HG02938 (cell line): ENCODE results near the gene ARSB.
A peak's percentile ranks its signal among the peaks of the same experiment; 100 is the strongest.
"Not testable (repeated sequence)": the region's sequence is repeated elsewhere in the genome, so short reads cannot be mapped to it uniquely, and the experiment has no call there.

ENCODE experiments used
- ATAC-seq: cut with Tn5 transposase; IDR thresholded peaks from one replicate; pipeline ENCODE4 v1.9.1; 2021; ENCODE audit warnings: mild to moderate bottlenecking, moderate library complexity; ENCODE audit not compliant: unreplicated experiment

Gene ARSB

GRCh38 chr5:78997090-78997489 lies 12.0 kb upstream of the ARSB start:
- no peak for ATAC-seq

DNA sequence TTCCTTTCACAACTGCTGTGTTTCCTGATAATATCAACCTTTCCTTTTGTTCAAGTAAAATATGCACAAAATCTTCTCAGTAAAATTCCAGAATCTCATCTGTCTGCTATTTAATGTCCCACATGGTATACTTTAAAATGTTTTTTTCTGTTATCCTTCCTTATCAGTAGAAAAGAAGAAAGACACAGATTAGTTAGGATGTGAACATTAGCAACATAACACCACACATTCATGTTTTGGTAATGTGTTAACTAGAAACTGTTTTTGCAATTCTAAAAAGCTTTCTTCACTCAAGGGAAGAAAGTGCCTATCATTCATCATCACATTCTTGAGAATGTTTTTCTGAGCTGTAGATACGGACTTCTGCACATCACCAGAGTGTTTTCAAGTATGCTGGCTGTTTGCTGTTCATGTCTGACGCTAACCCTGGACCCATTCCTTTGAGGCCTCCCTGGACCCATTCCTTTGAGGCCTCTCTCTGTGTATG lies 10.5 kb upstream of the ARSB start:
- ATAC-seq, result no peak

GRCh38 chr5:78993165-78993564 lies 8.1 kb upstream of the ARSB start:
- ATAC-seq, result no peak

DNA sequence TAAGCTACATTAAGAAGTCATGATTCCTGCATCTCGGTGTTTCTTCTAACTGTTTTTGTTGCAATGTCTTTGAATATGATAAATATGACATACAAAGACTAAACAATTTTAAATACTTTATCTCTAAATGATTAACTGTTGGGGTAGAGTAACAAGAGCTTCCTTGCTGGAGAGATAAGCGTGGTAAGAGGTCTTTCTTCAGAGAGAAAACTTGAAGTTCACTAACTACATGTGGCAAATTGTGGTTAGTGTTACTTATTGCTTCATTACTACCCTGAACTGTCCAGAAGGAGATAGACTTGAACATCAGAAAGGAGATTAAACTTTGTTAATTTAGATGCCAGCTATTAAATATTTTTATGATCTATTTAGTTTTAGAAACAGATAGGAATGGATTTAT lies 7.0 kb upstream of the ARSB start:
- ATAC-seq, result no peak

- no peak for ATAC-seq
These were observed 4.0 kb upstream of the ARSB start for GRCh38 chr5:78989080-78989479.

DNA sequence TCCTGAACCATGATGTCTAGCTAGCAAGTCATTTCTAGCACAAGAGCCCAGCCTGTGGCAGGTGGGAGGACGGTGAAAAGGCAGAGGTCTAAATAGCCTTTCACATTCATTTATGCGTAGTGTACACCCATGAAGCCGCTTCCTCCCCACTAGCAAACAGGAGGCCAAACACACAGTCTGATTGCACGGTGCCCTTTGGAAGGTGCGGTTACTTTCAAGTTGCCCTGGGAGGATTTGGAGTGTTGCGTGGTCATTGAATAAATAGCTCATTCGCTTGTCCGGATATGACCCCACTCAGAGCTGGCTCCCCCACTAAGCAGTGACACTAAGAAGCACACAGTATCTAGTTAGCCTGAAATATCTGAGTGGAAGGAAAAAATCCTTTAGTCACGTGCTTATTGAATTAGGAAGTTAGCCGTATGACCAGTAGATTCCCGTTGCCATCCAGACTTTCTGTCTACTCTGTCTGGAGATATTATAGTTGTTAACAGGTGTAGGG lies 664 bp upstream of the ARSB start:
- ATAC-seq, result peak; percentile 66

GRCh38 chr5:78984439-78985115 lies 533 bp downstream of the ARSB start:
- peak; percentile 35 for ATAC-seq

GRCh38 chr5:78983601-78984438 lies 1.3 kb downstream of the ARSB start:
- no peak for ATAC-seq

DNA sequence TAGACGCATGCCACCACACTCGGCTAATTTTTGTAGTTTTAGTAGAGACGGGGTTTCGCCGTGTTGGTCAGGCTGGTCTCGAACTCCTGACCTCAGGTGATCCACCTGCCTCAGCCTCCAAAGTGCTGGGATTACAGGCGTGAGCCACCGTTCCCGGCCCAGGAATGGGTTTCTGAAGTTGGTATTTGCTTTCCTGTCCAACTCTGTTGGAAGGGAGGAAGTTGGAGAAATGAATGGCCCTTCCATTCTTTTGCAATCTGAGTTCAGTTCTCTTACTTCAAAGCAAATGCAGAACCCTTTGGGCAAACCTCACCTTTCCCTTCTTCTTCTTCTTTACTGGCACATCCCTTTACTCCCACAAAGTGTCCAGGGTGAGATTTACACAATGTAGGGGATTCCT lies 1.9 kb downstream of the ARSB start:
- ATAC-seq, result not testable (repeated sequence)

DNA sequence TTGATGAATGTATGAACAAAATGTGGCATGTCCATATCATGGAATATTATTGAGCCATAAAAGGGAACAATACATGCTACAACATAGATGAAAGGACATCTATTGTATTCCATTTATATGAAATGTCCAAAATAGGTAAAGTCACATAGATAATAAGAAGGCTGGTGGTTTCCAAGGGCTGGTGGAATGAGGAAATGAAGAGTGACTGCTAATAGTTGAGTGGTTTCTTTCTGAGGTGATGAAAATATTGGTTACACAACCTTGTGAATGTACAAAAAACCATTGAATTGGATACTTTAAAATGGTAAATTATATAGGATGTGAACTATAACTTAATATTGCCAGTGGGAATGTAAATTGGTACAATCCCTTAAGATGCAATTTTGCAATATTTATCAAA lies 5.2 kb downstream of the ARSB start:
- ATAC-seq, result no peak

- no peak for ATAC-seq
These were observed 5.9 kb downstream of the ARSB start for GRCh38 chr5:78979117-78979742.

GRCh38 chr5:78975035-78975434 lies 10.1 kb downstream of the ARSB start:
- ATAC-seq, result no peak

- ATAC-seq, result no peak
These were observed 10.5 kb downstream of the ARSB start for GRCh38 chr5:78974601-78975000.

GRCh38 chr5:78974011-78974410 lies 11.1 kb downstream of the ARSB start:
- ATAC-seq, result no peak

DNA sequence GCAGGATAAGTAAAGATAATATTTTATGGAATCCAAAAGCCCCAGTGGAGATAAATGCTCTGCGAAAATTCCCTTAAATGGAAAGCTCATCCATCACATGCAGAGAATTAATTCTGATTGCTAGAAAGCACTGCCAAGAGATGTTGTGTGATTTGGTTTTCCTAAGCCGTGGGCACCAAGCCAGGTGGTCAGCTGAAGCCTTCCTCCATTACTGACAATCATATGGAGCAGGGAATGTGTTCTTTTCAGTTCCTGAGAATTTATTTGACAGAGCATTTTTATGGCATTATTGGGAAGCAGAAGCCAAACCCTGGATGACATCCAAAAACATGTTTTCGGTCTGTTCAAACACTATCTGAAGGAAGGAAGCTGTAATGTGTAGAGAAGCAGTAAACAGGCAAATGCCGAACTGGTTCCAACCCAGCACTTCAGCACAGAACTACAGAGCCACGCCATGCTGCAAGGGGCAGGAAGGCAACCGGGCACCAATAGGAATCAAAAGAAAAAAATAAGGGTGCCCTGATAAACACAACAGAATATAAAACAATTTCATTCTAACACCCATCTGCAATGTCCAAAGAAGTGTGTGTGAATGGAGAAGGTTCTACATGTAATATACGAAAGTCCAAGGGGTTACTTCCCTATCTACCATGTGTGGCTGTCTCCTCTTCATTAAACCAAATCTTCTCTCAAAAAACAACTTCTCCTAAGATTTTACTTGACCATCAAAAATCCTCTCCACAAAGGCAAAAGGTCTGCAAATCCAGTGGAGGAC lies 12.3 kb downstream of the ARSB start:
- ATAC-seq, result no peak

GRCh38 chr5:78971998-78972397 lies 13.1 kb downstream of the ARSB start:
- ATAC-seq, result no peak

GRCh38 chr5:78968781-78969180 lies 16.3 kb downstream of the ARSB start:
- no peak for ATAC-seq

DNA sequence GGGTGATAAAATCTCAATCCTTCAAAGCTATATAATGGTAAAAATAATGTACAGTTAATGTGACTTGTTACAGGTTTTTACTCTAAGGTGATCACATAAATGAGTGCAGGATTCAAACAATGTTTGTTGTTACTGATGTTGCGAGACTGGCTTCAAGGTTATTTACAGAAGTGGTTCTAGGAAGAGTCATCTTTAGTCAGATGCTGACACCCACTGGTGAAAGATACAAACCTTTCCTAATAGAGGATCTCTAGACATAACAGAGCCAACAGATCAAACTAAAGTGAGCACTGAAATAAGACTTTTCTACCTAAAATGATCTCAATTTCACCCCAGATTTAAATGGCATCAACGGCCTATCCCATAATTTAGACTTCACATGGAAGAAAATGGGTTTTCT lies 20.2 kb downstream of the ARSB start:
- ATAC-seq, result no peak

GRCh38 chr5:78961743-78962142 lies 23.4 kb downstream of the ARSB start:
- ATAC-seq, result no peak

DNA sequence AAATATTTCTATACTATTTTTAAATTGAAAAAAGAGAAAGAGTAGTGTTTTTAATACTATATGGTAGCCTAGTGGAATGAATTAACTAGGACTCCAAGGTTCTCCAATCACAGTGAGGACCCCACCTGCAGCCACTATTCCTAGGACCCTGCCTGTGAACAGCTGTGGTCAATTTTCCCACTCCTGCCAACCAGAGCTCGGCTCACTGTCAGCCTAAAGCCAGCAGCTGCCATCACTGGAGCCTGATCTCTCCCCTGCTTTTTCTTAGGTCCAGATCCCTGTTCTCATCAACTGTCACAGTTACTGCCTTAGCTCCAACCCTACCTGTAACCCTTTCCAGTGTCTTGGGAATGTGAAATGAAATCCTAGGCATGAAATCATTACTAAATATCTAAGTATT lies 25.3 kb downstream of the ARSB start:
- no peak for ATAC-seq
